Fibroblast of pulmonary artery (primary cell): ENCODE data around the gene ELL.
"Not testable (repeated sequence)": the region's sequence is repeated elsewhere in the genome, so short reads cannot be mapped to it uniquely, and the experiment has no call there.

ENCODE experiments used
- DNase-seq: peaks from one replicate; pipeline ENCODE4 v3.0.0-alpha.2; 2010; ENCODE audit warnings: low read depth
- H3K4me3 ChIP-seq: replicated peaks from 2 replicates; pipeline ENCODE4 v1.5.1; 2011; ENCODE audit warnings: low read depth, mild to moderate bottlenecking, control low read depth, low read length, moderate library complexity
- CTCF ChIP-seq: IDR thresholded peaks from 2 replicates; pipeline ENCODE4 v1.5.1; 2011; ENCODE audit warnings: mild to moderate bottlenecking, control low read depth, low read length, inconsistent platforms; ENCODE audit errors: missing control alignments

Gene ELL

GRCh38 chr19:18406749-18407148 lies 115.1 kb downstream of the ELL start:
- no peak overlapping the region for H3K4me3 ChIP-seq
- no peak for DNase-seq
- no peak for TF ChIP-seq CTCF

DNA sequence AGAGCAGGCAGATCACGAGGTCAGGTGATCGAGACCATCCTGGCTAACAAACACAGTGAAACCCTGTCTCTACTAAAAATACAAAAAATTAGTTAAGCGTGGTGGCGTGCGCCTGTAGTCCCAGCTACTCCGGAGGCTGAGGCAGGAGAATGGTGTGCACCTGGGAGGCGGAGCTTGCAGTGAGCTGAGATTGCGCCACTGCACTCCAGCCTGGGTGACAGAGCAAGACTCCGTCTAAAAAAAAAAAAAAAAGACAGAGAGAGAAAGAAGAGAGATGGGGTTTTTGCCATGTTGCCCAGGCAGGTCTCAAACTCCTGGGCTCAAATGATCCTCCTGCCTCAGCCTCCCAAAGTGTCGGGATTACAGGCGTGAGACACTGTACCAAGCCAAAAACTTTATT lies 116.1 kb downstream of the ELL start:
- DNase-seq, H3K4me3 ChIP-seq: not testable (repeated sequence)

DNA sequence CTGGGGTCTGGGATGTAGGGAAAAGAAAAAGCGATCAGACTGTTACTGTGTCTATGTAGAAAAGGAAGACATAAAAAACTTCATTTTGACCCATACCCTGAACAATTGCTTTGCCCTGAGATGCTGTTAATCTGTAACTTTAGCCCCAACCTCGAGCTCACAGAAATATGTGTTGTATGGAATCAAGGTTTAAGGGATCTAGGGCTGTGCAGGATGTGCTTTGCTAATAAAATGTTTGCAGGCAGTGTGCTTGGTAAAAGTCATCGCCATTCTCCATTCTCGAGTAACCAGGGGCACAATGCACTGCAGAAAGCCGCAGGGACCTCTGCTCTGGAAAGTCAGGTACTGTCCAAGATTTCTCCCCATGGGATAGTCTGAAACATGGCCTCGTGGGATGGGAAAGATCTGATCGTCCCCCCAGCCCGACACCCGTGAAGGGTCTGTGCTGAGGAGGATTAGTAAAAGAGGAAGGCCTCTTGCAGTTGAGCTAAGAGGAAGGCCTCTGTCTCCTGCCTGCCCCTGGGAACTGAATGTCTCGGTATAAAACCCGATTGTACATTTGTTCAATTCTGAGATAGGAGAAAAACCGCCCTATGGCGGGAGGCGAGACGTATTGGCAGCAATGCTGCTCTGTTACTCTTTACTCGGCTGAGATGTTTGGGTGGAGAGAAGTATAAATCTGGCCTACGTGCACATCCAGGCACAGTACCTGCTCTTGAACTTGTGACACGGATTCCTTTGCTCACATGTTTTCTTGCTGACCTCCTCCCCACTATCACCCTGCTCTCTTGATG lies 119.2 kb downstream of the ELL start:
- DNase-seq, H3K4me3 ChIP-seq: not testable (repeated sequence)

DNA sequence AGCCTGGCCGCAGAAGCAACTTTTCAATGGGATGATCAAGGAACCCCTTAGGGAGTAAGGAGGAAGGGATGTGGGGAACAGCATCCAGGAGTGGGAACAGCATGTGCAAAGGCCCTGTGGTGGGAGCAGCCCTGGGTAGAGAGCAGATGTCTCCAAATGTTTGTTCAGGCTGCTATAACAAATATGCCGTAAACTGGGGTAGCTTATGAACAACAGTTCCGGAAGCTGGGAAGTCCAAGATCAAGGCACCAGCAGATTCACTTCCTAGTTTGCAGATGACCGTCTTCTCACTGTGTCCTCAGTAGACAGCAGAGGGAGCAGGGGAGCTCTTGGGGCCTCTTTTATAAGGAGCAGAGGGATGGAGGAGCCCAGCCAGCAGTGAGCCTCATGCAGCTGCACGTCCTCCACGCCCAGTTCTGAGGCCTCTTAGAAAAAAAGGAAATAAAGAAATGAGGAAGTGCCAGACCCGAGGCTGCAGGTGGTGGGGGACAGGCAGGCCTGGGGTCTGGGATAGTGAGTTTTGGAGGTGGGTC lies 120.2 kb downstream of the ELL start:
- H3K4me3 ChIP-seq, result no peak overlapping the region
- peak; percentile 53 for TF ChIP-seq CTCF
- peak; percentile 71 for DNase-seq

DNA sequence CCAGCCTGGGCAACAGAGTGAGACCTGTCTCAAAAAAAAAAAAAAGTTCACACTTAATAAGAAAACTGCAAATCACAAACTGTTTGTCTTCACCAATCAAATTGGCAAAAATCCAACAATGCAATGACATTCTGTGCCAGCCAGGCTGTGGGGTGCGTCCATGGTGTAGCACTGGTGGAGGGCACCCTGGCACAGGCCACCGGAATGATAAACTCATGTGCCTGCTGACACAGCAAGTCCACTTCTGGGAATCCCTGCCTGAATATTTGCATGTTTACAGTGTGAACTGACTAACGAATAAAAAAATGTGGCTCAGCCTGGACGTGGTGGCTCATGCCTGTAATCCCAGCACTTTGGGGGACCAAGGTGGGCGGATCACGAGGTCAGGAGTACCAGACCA lies 122.9 kb downstream of the ELL start:
- no peak overlapping the region for H3K4me3 ChIP-seq
- no peak for DNase-seq

GRCh38 chr19:18397242-18398202 lies 124.3 kb downstream of the ELL start, which contains the start of gene LRRC25:
Gene LRRC25 (minus strand): TSS chr19:18397622. CDS start chr19:18396963, 659 bp downstream.
- no peak for DNase-seq
- no peak within 1 kb of the TSS for H3K4me3 ChIP-seq
- TF ChIP-seq CTCF, result no peak

More for the DNA sequence above, 122.9 kb downstream of the ELL start:
- TF ChIP-seq CTCF, result no peak

GRCh38 chr19:18396471-18397241 lies 125.2 kb downstream of the ELL start:
- TF ChIP-seq CTCF, result no peak
- H3K4me3 ChIP-seq, result no peak overlapping the region
- no peak for DNase-seq
